PC-3 (cell line): Measurements from ENCODE around the gene USP34. TPM values are rescaled to one million over a fixed set of nuclear protein-coding genes. Genes with fewer than 3 reads are reported as not detected.
A peak's percentile ranks its signal among the peaks of the same experiment; 100 is the strongest.

Experiments
- ATAC-seq: fragments of 200-7000 bp; cut with Tn5 transposase; 2 replicates; pipeline ENCODE4 v1.9.1; 2020; ENCODE audit warnings: mild to moderate bottlenecking, moderate library complexity
- BruUV-seq: library from RNA; stranded (reverse); fragments of 400-500 nt; replicated peaks from 2 replicates; lab custom pipeline; 2021; lab: Mats Ljungman, UMichigan
- CTCF ChIA-PET: fragments of 300-600 bp; sonication (Branson Sonifier 250); formaldehyde crosslinking; loops from one replicate; lab custom pipeline; 2022; ENCODE audit warnings: antibody characterized with exemption; lab: Charles Lee
- POLR2A ChIA-PET: fragments of 300-600 bp; sonication (Branson Sonifier 250); formaldehyde crosslinking; loops from one replicate; lab custom pipeline; 2022; ENCODE audit warnings: antibody characterized with exemption; ENCODE audit not compliant: unreplicated experiment; lab: Charles Lee
- DNase-seq: peaks from one replicate; pipeline ENCODE4 v3.0.0-alpha.2; 2015
- H2AFZ ChIP-seq: fragments of 300-600 bp; sonication (generic); 2 replicates; pipeline ENCODE4 v1.6.0; 2016; ENCODE audit warnings: antibody characterized with exemption, low read length
- H3F3A ChIP-seq: fragments of 300-600 bp; sonication (generic); one replicate; pipeline ENCODE4 v1.6.0; 2017; ENCODE audit warnings: antibody characterized with exemption, low read length, control low read depth, mild to moderate bottlenecking; ENCODE audit not compliant: unreplicated experiment
- H3K27ac ChIP-seq: fragments of 300-600 bp; sonication (generic); 2 replicates; pipeline ENCODE4 v1.5.1; 2016; ENCODE audit warnings: mild to moderate bottlenecking, low read length
- H3K27me3 ChIP-seq: fragments of 300-600 bp; sonication (generic); 2 replicates; pipeline ENCODE4 v1.6.1; 2016; ENCODE audit warnings: low read length, mixed read lengths
- H3K36me3 ChIP-seq: fragments of 300-600 bp; sonication (generic); 2 replicates; pipeline ENCODE4 v1.6.1; 2016; ENCODE audit warnings: low read depth, mixed run types, low read length, mixed read lengths
- H3K4me1 ChIP-seq: fragments of 300-600 bp; sonication (generic); 2 replicates; pipeline ENCODE4 v1.5.1; 2016; ENCODE audit warnings: low read length; ENCODE audit not compliant: insufficient read depth
- H3K4me2 ChIP-seq: fragments of 300-600 bp; sonication (generic); 2 replicates; pipeline ENCODE4 v1.6.0; 2016; ENCODE audit warnings: low read length
- H3K4me3 ChIP-seq: fragments of 300-600 bp; sonication (generic); 2 replicates; pipeline ENCODE4 v1.5.1; 2016; ENCODE audit warnings: mild to moderate bottlenecking, low read length, mixed read lengths
- H3K79me2 ChIP-seq: fragments of 300-600 bp; sonication (generic); 2 replicates; pipeline ENCODE4 v1.6.1; 2017; ENCODE audit warnings: low read length, mixed read lengths
- H3K9ac ChIP-seq: fragments of 300-600 bp; sonication (generic); 2 replicates; pipeline ENCODE4 v1.6.0; 2016; ENCODE audit warnings: mild to moderate bottlenecking, low read length
- H3K9me2 ChIP-seq: fragments of 300-600 bp; sonication (generic); replicated peaks from 2 replicates; pipeline ENCODE4 v1.6.1; 2016; ENCODE audit warnings: mixed run types, low read length, mixed read lengths
- H3K9me3 ChIP-seq: fragments of 300-600 bp; sonication (generic); 2 replicates; pipeline ENCODE4 v1.6.1; 2016; ENCODE audit warnings: low read length, mixed read lengths
- H4K20me1 ChIP-seq: fragments of 300-600 bp; sonication (generic); 2 replicates; pipeline ENCODE4 v1.6.1; 2016; ENCODE audit warnings: low read length, mixed read lengths
- CTCF ChIP-seq: fragments of 300-600 bp; sonication (generic); conservative IDR thresholded peaks from 2 replicates; pipeline ENCODE4 v1.5.1; 2017; ENCODE audit warnings: antibody characterized with exemption, low read depth, mild to moderate bottlenecking, low read length
- EZH2 ChIP-seq: fragments of 300-600 bp; sonication (generic); IDR thresholded peaks from one replicate; pipeline ENCODE4 v1.6.1; 2017; ENCODE audit warnings: antibody characterized with exemption, mild to moderate bottlenecking, low read length; ENCODE audit not compliant: unreplicated experiment
- EZH2phosphoT487 ChIP-seq: fragments of 300-600 bp; sonication (generic); IDR thresholded peaks from 2 replicates; pipeline ENCODE4 v1.6.1; 2018; ENCODE audit warnings: mild to moderate bottlenecking, antibody characterized with exemption, low read length, borderline replicate concordance
- intact Hi-C: fragments of 100-400 bp; cut with micrococcal nuclease; formaldehyde crosslinking; loops from 2 replicates; pipeline ENCODE4 v1.9.0; 2023
- total RNA-seq: library from RNA; depleted of rRNA; stranded (reverse); fragments of >200 nt; gene quantifications from 2 replicates; pipeline ENCODE4 v1.2.3, GENCODE V29; 2014

Gene USP34
- total RNA-seq, 1 experiment from 2014 or later, result 67.1 TPM

GRCh38 chr2:61328707-61329251, 142.1 kb downstream of the USP34 start:
- no peaks in the 10 kb centered on the region for H3K9me2 ChIP-seq
- ChIA-PET CTCF (interaction anchor here (0.7 kb wide), 1 partner anchor 559 kb away, joined by 3 read pairs; no protein-coding TSS in a partner anchor), POLR2A (no interaction called here)
- H3K36me3 ChIP-seq, result peaks cover 23% of the 10 kb centered on the region
- peak overlapping the region; percentile 43 for H3K27ac ChIP-seq
- peak; percentile 90 for DNase-seq
- no peak for TF ChIP-seq CTCF
- no peak for TF ChIP-seq EZH2phosphoT487
- no peak for TF ChIP-seq EZH2
- BruUV-seq, result no TSS peak
- H3F3A ChIP-seq, result no peaks in the 10 kb centered on the region
- no peak overlapping the region for H3K4me3 ChIP-seq
- peaks cover 10% of the 10 kb centered on the region for H3K4me1 ChIP-seq
- H4K20me1 ChIP-seq, result no peaks in the 10 kb centered on the region
- no peak overlapping the region for H3K9ac ChIP-seq
- no peak overlapping the region for H2AFZ ChIP-seq
- H3K79me2 ChIP-seq, result 0 out of 2 replicates have a peak, but pooled peaks cover 8% of the 10 kb centered on the region
- H3K4me2 ChIP-seq, result peak overlapping the region; percentile 30; the same call in 1 of the 2 replicates
- H3K27me3 ChIP-seq, result no peaks in the 10 kb centered on the region
- H3K9me3 ChIP-seq, result no peaks in the 10 kb centered on the region
- peak; percentile 99 for ATAC-seq
- intact Hi-C loops, result loop anchor here (5.0 kb wide), 1 partner anchor 46 kb away; no protein-coding TSS in a partner anchor

GRCh38 chr2:61327173-61327572, 143.7 kb downstream of the USP34 start:
- H2AFZ ChIP-seq, result no peak overlapping the region
- ATAC-seq (no peak), DNase-seq (no peak)
- H3F3A ChIP-seq, result no peaks in the 10 kb centered on the region
- no peak overlapping the region for H3K4me3 ChIP-seq
- no peaks in the 10 kb centered on the region for H4K20me1 ChIP-seq
- no peaks in the 10 kb centered on the region for H3K9me2 ChIP-seq
- 0 out of 2 replicates have a peak, but pooled peaks cover 8% of the 10 kb centered on the region for H3K79me2 ChIP-seq
- H3K4me1 ChIP-seq, result peaks cover 10% of the 10 kb centered on the region
- peaks cover 20% of the 10 kb centered on the region for H3K36me3 ChIP-seq
- TF ChIP-seq EZH2phosphoT487, result no peak
- TF ChIP-seq CTCF, result no peak
- TF ChIP-seq EZH2, result no peak
- no TSS peak for BruUV-seq
- no peaks in the 10 kb centered on the region for H3K9me3 ChIP-seq
- POLR2A ChIA-PET, result no interaction called here
- intact Hi-C loops, result loop anchor here (5.0 kb wide), 1 partner anchor 45 kb away; no protein-coding TSS in a partner anchor
- no peaks in the 10 kb centered on the region for H3K27me3 ChIP-seq
- no peak overlapping the region for H3K27ac ChIP-seq
- CTCF ChIA-PET, result interaction anchor here (0.6 kb wide), 1 partner anchor 536 kb away, joined by 3 read pairs; no protein-coding TSS in a partner anchor
- H3K9ac ChIP-seq, result no peak overlapping the region
- H3K4me2 ChIP-seq, result no peak overlapping the region

GRCh38 chr2:61326423-61326822, 144.5 kb downstream of the USP34 start:
- Histone ChIP-seq H3K9me3 (no peaks in the 10 kb centered on the region), H3K36me3 (peaks cover 25% of the 10 kb centered on the region), H3K9ac (no peak overlapping the region), H4K20me1 (no peaks in the 10 kb centered on the region), H2AFZ (no peak overlapping the region), H3K4me1 (peaks cover 10% of the 10 kb centered on the region), H3K4me2 (no peak overlapping the region), H3K79me2 (0 out of 2 replicates have a peak, but pooled peaks cover 8% of the 10 kb centered on the region), H3K27me3 (no peaks in the 10 kb centered on the region), H3K4me3 (no peak overlapping the region), H3F3A (no peaks in the 10 kb centered on the region), H3K9me2 (no peaks in the 10 kb centered on the region), H3K27ac (no peak overlapping the region)
- ChIA-PET CTCF (interaction anchor here (0.6 kb wide), 1 partner anchor 536 kb away, joined by 3 read pairs; no protein-coding TSS in a partner anchor), POLR2A (no interaction called here)
- TF ChIP-seq CTCF (no peak), EZH2 (no peak), EZH2phosphoT487 (no peak)
- ATAC-seq (no peak), DNase-seq (no peak)
- no TSS peak for BruUV-seq
- intact Hi-C loops, result loop anchor here (5.0 kb wide), 1 partner anchor 44 kb away; no protein-coding TSS in a partner anchor
